ENCODE results near the gene NECAB2. TPM values are rescaled to one million over a fixed set of nuclear protein-coding genes. Genes with fewer than 3 reads are reported as not detected.
A peak's percentile ranks its signal among the peaks of the same experiment; 100 is the strongest.

The NECAB2 gene
- total and polyA plus RNA-seq, 2 experiments from 2014 or later = 1.2 TPM; not detected in 1

DNA sequence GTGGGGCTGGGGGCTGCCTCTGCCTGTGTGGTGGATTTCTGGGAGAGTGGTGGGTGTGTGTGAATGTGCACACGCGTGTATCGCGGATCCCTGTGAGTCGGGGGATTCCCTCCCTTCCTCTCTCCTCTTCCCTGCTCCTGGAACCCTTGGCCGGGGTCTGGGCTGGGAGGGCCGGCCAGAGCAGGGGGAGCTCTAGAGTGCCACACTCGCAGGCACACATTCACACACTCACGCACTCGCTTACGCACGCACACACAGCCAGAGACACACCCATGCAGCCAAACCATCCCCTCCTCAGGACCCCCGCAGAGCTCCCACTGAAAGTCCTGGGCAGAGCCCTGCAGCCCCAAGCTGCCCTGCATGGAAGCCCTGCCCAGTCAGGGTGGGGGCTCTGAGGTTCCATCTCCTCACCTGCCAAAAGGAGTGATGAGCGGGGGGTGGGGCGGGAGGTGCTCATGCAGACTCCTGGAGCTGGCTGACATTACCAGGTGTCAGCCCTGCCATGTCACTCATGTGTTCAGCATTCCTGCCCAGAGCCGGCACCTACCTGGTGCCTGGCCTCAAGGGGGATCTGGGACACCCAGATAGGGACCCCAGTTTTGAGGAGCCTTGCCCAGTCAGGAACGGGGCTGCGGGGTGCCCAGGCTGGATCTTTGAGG lies 1.9 kb downstream of the NECAB2 start:
- 72 to 84% methylated on average over 10 to 16 of the region's 18 CpGs for WGBS, 2 experiments (ENCODE audit: low coverage in 1 of 2, low lambda C conversion rate in 2 of 2, missing lambda C conversion rate in 2 of 2)
- DNase-seq = no peak
- Histone ChIP-seq H3K4me3 (no peak overlapping the region), H3K9ac (no peak overlapping the region), H3K79me2 (ENCODE audit: insufficient read depth) (no peaks in the 10 kb centered on the region), H3K9me2 (ENCODE audit: insufficient read depth) (no peaks in the 10 kb centered on the region), H3K9me3 (ENCODE audit: low read depth) (no peaks in the 10 kb centered on the region), H3K27me3 (replicated peaks; ENCODE audit: insufficient read depth) (no peaks in the 10 kb centered on the region; the same call in 1 of the 2 replicates), H3K36me3 (ENCODE audit: low read depth) (no peaks in the 10 kb centered on the region), H3K27ac (no peak overlapping the region), H2AFZ (no peak overlapping the region), H3K4me2 (ENCODE audit: unreplicated experiment) (no peak overlapping the region), H3K4me1 (ENCODE audit: insufficient read depth) (no peaks in the 10 kb centered on the region), H3F3A (ENCODE audit: insufficient read depth) (no peaks in the 10 kb centered on the region), H4K20me1 (ENCODE audit: insufficient read depth) (no peaks in the 10 kb centered on the region)
- TF ChIP-seq EZH2phosphoT487 (IDR thresholded peaks at IDR 0.05; ENCODE audit: insufficient read depth, low read depth) (no peak), EZH2 (IDR thresholded peaks at IDR 0.05; ENCODE audit: insufficient read depth, poor library complexity, severe bottlenecking) (no peak)
- in situ Hi-C loops (cut with MboI) = loop anchor here (5.0 kb wide), 1 partner anchor 77 kb away; no protein-coding TSS in a partner anchor

DNA sequence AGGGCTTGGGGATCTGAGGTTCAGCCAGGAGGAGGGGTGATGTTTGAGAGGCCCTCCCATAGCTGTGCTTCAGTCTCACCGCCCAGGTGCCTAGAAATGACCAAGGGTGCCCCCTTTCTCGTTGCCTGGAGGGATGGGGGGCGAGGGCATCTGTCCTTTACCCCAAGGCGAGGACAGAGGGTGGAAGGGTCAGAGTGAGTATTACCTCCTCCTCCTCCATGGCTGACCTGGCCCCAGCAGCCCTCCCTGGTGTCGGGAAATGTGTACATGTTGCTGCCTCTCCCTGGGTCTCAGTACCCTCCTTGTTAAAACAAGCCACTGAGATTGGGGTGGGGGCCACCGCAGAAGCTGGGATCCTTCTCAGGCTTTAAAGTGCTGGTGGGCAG lies 2.4 kb downstream of the NECAB2 start:
- no peaks in the 10 kb centered on the region for H3K36me3 ChIP-seq (ENCODE audit: low read depth)
- no peaks in the 10 kb centered on the region for H3K9me3 ChIP-seq (ENCODE audit: low read depth)
- DNase-seq = no peak
- no peak overlapping the region for H3K9ac ChIP-seq
- H3K4me2 ChIP-seq (ENCODE audit: unreplicated experiment) = no peak overlapping the region
- no peaks in the 10 kb centered on the region for H4K20me1 ChIP-seq (ENCODE audit: insufficient read depth)
- no peak overlapping the region for H2AFZ ChIP-seq
- H3K4me3 ChIP-seq = no peak overlapping the region
- 94 to 98% methylated on average over 6 of the region's 6 CpGs for WGBS, 2 experiments (ENCODE audit: low coverage in 1 of 2, low lambda C conversion rate in 2 of 2, missing lambda C conversion rate in 2 of 2)
- H3F3A ChIP-seq (ENCODE audit: insufficient read depth) = no peaks in the 10 kb centered on the region
- no peaks in the 10 kb centered on the region; the same call in 1 of the 2 replicates for H3K27me3 ChIP-seq (replicated peaks; ENCODE audit: insufficient read depth)
- H3K4me1 ChIP-seq (ENCODE audit: insufficient read depth) = no peaks in the 10 kb centered on the region
- TF ChIP-seq EZH2 (IDR thresholded peaks at IDR 0.05; ENCODE audit: insufficient read depth, poor library complexity, severe bottlenecking) = no peak
- TF ChIP-seq EZH2phosphoT487 (IDR thresholded peaks at IDR 0.05; ENCODE audit: insufficient read depth, low read depth) = no peak
- H3K79me2 ChIP-seq (ENCODE audit: insufficient read depth) = no peaks in the 10 kb centered on the region
- no peak overlapping the region for H3K27ac ChIP-seq
- no peaks in the 10 kb centered on the region for H3K9me2 ChIP-seq (ENCODE audit: insufficient read depth)
- in situ Hi-C loops (cut with MboI) = no loop called here

DNA sequence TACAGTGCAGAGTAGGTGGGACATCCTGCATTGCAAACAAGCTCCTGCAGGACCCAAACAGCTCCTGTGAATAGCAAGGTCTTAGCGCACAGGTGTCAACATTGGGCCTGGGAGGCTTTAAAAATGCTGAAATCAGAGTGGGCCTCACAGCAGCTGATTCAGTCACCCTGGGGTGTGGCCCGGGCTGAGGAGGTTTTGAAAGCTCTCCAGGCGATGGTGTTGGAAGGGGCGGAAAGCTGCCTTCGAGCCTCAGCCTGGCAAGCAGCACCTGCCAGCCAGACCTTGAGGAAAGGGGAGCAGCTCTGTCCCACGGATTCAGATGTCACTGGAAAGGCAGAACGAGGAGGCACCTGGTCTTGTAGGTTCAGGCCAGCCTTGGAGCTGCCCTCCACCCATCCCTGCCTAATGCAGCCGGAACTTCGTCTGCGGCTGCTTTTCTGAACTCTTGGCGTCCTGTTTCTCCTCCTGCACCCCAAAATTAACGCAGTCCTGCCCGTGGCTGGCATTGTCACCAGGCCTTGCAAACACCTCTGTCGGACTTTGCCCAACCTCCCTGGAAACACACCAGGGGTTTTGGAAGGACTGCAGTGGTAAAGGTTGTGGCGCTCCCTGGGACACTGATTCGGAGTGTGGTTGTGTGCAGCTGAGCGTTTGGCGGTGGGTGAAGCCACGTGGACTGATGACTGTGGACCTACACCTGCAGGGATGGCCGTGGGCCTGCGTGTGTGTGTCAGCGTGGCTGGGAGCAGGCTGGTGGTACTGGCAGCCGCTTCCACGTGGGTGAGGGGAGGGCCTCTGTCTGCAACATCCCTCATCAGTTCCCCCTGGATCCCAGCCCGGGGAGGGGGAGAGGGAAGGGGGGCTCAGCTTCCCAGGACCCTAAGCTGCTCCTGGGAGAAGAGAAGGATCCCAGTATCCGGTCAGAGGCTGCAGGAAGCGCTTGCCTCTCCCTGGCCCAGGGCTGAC lies 3.4 kb downstream of the NECAB2 start:
- H3K4me2 ChIP-seq (ENCODE audit: unreplicated experiment) = no peak overlapping the region
- H2AFZ ChIP-seq = no peak overlapping the region
- DNase-seq = peak; percentile 16
- no peak overlapping the region for H3K27ac ChIP-seq
- H3K79me2 ChIP-seq (ENCODE audit: insufficient read depth) = no peaks in the 10 kb centered on the region
- H3K4me1 ChIP-seq (ENCODE audit: insufficient read depth) = no peaks in the 10 kb centered on the region
- no peaks in the 10 kb centered on the region; the same call in 1 of the 2 replicates for H3K27me3 ChIP-seq (replicated peaks; ENCODE audit: insufficient read depth)
- no peaks in the 10 kb centered on the region for H3K9me2 ChIP-seq (ENCODE audit: insufficient read depth)
- no peak overlapping the region for H3K9ac ChIP-seq
- no peak for TF ChIP-seq EZH2phosphoT487 (IDR thresholded peaks at IDR 0.05; ENCODE audit: insufficient read depth, low read depth)
- no peak for TF ChIP-seq EZH2 (IDR thresholded peaks at IDR 0.05; ENCODE audit: insufficient read depth, poor library complexity, severe bottlenecking)
- H3K4me3 ChIP-seq = no peak overlapping the region
- no peaks in the 10 kb centered on the region for H4K20me1 ChIP-seq (ENCODE audit: insufficient read depth)
- H3F3A ChIP-seq (ENCODE audit: insufficient read depth) = no peaks in the 10 kb centered on the region
- in situ Hi-C loops (cut with MboI) = no loop called here
- 72 to 74% methylated on average over 25 to 27 of the region's 27 CpGs for WGBS, 2 experiments (ENCODE audit: low coverage in 1 of 2, low lambda C conversion rate in 2 of 2, missing lambda C conversion rate in 2 of 2)
- no peaks in the 10 kb centered on the region for H3K9me3 ChIP-seq (ENCODE audit: low read depth)
- no peaks in the 10 kb centered on the region for H3K36me3 ChIP-seq (ENCODE audit: low read depth)

DNA sequence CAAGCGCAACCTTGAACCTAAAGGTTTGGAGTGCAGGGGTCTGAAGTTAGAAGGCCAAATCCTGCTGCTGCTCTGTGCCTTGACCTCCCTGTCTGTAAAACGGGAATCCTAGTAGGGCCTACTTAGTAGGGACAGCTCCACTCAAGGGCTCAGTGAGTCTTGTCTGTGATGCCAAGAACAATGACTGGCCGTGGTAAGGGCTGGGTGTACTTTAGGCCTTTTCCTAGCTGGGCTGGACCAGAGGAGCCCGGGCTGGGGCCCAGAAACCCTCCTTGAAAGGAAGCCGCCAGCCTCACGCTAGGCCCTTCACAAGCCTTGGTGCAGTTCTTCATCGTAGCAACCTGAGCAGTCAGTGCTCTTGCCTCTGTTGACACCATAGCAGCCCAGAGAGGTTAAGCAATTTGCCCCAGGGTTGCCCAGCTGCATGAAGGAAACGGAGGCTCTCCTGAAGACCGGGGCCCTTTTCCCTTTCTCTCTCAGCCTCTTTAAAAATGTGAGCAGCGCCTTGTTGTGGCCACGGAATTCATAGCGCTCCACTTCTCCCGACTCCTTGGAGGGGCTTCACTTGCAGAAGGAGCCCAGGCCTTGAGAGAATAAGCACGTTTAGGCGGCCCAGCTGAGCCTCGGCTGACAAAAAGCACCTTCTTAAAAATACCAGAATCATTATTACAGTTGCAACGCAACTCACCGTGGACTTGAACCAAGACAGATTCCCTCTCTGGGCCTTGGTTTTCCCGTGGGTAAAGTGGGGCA lies 4.4 kb downstream of the NECAB2 start:
- H3K4me3 ChIP-seq = no peak overlapping the region
- no peak for TF ChIP-seq EZH2phosphoT487 (IDR thresholded peaks at IDR 0.05; ENCODE audit: insufficient read depth, low read depth)
- DNase-seq = no peak
- no peaks in the 10 kb centered on the region for H4K20me1 ChIP-seq (ENCODE audit: insufficient read depth)
- in situ Hi-C loops (cut with MboI) = no loop called here
- no peaks in the 10 kb centered on the region for H3K36me3 ChIP-seq (ENCODE audit: low read depth)
- no peaks in the 10 kb centered on the region for H3K9me3 ChIP-seq (ENCODE audit: low read depth)
- H3K4me1 ChIP-seq (ENCODE audit: insufficient read depth) = no peaks in the 10 kb centered on the region
- no peak overlapping the region for H2AFZ ChIP-seq
- H3K9ac ChIP-seq = no peak overlapping the region
- no peaks in the 10 kb centered on the region; the same call in 1 of the 2 replicates for H3K27me3 ChIP-seq (replicated peaks; ENCODE audit: insufficient read depth)
- no peaks in the 10 kb centered on the region for H3K79me2 ChIP-seq (ENCODE audit: insufficient read depth)
- no peak overlapping the region for H3K4me2 ChIP-seq (ENCODE audit: unreplicated experiment)
- WGBS, 2 experiments (ENCODE audit: low coverage in 1 of 2, low lambda C conversion rate in 2 of 2, missing lambda C conversion rate in 2 of 2) = 69 to 70% methylated on average over 19 of the region's 19 CpGs
- no peaks in the 10 kb centered on the region for H3K9me2 ChIP-seq (ENCODE audit: insufficient read depth)
- H3K27ac ChIP-seq = no peak overlapping the region
- no peaks in the 10 kb centered on the region for H3F3A ChIP-seq (ENCODE audit: insufficient read depth)

All from GM23248 (cell line).